NCI-H2171 treated with DMSO at 0.1 percent for 48 hours (cell line): ENCODE data around the gene SHB.

ENCODE experiments used
- DNase-seq: peaks from one replicate; lab custom pipeline; 2025; lab: John Stamatoyannopoulos, UW

SHB gene

DNA sequence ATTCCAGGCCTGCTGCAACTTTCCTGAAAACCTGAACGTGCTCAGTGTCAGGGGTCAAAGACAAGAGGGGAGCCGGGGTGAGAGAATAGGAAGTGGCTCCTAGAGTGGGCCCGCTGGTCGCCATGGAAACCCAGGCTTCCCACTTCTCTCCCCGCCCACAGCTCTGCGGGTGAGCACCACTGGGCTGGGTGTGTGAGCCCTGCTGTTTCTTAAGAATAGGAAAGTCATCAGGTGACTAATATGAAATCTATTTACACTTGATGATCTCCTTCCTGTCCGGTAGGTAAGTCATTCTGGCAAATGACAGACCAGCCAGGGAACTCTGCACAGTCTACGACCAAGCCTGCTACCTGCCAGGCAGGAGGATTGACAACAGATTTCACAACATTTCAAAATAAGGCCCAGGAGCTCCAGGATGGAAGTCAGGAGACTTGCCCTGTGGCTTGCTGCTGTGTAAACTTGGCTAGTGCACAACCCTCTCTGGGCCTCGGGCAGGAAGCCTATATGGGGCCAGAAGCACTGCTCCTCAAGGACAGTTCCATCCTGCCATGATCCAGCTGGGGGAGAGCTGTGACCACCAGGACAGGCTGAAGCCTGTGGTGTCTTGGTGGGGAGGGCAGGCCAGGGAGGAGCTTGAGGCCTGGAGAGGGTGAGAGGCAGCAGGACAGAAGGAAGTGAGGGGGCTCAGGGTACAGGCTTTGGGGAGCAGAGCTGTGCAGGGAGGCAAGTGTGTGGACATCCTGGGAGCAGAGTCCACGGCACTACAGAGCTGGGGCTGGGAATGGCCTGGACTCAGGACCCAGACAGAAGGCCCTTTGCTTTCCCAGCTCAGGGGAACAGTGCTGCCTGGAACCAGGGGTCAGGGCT is 60.6 kb downstream of the SHB start:
- no peak for DNase-seq

GRCh38 chr9:38007016-38007415 is 62.0 kb downstream of the SHB start:
- no peak for DNase-seq

DNA sequence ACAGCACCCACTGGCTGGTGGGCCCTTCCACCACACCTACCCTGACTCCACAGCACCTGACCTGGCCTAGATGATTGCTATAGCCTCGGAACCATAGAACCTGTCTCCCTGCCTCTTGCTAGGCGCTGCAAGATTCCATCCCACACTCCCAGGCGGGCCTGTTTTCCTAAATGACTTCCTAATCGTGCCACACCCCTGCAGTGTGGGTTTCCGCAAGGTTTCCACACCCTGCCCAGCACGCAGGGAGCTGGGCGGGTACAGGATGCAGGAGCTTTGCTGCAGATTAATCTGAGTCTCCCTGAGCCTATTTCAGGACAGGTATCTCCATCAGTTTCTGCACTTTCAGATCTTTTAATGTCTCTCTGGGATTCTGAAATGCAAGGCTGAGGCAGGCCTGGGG is 62.9 kb downstream of the SHB start:
- DNase-seq, result no peak

GRCh38 chr9:38004809-38005560 is 64.0 kb downstream of the SHB start:
- no peak for DNase-seq

DNA sequence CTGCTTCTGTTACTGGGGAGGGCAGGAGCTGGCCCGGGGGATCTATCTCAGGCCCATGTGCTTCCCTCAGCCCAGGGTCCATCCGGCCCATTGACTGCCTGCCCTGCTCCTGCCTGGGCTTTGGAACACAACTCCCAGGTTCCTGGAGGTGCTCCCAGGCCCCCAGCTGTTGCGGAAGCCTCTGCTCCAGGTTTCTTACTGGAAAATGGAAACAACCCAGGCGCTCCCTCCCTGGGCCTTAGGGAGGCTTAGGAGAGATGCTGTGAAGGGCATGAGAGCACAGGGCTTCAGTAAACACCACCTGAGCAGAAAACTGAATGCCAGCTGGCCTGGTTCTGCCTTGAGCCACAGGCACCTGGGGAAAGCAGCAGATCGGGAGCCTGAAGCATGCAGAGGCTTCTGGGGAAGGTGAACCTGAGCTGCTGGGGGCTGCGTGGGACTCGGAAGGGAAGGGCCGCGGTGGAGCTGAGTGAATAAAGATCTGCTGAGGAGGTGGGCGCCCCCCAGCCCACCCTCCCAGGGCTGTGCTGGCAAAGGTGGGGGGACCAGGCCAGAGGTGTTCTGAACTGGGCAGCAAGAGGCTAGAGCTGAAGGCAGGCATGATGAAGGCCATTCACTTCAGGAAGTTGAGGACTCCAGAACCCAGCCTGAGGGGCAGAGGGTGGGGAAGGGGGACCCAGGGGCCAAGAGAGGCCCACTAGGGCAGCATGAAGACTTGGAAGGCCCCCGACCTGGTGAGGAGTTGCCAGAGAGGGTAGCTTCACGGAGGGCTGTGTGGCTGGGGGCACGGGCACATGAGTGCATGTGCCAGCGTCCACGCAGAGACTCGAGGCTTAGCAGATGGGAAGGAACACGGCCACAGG is 64.8 kb downstream of the SHB start:
- peak; percentile 88 for DNase-seq

GRCh38 chr9:38003230-38003629 is 65.8 kb downstream of the SHB start:
- no peak for DNase-seq

- no peak for DNase-seq
Measured at GRCh38 chr9:38001430-38001829, 67.6 kb downstream of the SHB start.

GRCh38 chr9:38000735-38001134 is 68.3 kb downstream of the SHB start:
- no peak for DNase-seq

DNA sequence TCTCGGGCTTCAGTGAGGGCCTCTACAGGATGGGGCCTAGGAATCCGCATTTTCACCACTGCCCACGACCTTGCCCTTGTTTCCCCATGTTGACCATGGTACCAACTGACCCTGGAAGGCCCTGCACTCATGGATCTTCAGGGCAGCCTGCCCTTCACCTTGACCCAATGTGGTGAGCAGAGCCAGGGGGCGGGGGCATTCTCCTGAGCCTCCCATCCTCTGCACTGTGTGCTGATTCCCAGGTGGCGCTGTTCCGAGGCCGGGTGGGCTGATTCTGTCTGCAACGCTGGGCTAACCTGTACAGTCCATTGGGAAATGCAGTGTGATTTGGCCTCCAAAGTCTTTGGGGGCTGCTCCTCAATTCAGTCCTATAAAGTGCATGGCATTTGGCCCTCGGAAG is 68.7 kb downstream of the SHB start:
- no peak for DNase-seq

DNA sequence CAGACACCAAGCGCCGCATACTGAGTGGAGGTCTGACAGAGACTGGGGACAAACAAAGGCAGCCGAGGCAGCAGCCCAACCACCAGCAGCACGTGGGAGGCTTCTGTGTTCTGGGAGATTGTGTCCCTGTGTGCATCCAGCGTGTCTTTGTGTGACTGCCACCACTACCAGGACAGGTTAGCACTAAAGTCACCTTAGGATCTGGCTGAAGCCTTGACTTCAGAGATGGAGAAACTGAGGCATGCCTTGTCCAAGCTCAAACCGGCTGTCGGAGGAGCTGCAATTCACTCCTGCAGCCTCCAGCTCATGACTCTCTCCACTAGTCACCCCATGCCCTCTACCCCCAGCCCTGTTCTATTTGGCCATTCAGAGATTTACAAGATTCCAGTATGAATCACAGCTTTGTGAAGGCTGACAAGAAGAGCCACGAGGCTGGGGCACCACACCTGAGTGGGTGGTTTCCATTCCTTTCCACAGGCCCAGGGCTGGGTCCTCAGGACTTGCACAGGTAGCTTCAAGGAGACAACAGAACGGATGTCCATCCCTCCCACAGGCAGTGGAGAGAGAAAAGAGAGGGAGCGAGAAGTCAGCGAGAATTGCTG is 69.3 kb downstream of the SHB start:
- no peak for DNase-seq

DNA sequence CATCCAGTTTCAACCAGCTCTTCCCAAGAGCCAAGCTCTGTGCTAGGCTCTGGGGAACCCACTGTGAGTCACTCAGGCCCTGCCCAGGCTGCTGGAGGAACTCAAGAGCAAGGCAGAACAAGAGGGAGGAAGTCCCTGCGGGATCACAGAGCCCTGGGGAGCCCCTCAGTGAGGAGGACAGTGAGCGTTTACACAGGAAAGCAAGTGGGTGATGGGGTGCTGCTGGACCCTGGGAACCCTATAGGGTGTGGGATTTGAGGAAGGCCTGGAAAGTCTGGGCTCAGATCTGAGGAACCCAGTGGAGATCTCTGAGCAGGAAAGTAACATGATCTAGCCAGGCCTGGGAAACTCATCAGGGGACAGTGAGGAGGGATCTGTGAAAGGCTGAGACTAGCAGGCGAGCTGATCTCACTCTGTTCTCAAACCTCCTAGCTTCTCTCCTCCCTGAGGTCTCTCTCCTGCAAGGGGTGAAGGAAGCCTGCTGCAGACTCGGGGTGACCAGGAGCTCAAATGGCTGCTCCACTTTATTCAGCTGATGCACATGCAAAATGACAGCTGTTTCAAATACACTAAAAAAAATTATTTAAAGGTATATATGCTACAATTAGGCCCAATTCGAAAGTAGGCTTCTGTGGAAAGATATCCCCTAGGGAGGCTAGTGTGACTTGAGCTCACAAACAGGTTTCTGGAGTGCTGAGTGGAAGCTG is 70.0 kb downstream of the SHB start:
- peak; percentile 44 for DNase-seq

DNA sequence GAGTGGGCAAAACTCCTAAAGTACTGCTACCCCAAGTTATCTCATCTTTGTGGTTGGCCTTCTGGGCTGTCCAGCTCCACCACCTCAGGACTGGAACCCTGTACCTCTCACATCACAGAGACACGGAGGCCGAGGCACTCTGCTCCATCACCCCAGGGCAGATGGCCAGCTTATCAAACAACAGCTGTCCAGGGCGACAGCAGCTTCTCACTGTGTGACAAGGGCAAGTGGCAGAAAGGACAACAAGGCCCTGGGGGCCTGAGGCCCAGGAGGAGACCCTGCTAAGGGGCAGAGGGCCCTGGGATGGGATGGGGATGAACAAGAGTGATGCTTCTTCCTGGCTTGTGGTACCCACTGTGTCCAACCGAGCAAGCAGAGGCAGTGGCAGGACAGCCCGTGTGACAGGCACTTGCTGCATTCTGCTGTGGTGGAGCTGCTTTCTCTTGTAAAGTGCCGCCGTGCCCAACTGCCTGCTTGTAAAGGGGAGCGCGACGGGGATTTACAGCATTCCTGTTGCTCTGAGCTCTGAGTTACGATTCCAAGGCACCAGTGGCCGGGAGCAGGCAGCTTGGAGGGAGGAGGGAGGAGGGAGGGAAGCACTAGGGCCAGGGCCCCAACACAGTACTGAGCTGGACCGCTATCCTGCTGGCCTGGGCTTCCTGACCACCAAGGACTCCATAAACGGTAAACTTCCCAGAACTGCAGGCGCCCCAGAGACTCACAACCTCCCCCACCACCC is 71.2 kb downstream of the SHB start:
- no peak for DNase-seq

DNA sequence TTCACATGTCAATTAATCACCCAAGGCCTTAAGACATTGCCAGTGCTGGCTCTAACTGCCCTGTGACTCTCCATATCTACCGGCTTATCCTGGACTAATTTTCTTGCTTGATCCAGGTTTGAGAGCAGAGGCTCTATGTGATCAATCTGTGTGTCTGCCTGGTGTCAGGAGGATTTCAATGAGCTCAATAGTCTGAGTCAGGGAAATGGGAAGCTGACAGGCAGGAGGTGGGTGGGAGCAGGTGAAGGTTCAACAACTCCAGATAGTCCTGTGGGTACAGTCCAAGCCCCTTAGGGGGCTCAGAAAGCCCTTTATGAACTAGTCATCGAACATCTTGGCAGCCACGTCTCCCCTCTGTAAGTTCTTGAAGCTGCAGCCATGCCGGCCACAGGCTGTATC is 72.2 kb downstream of the SHB start:
- DNase-seq, result no peak

GRCh38 chr9:37995961-37996818 is 72.8 kb downstream of the SHB start:
- DNase-seq, result no peak

DNA sequence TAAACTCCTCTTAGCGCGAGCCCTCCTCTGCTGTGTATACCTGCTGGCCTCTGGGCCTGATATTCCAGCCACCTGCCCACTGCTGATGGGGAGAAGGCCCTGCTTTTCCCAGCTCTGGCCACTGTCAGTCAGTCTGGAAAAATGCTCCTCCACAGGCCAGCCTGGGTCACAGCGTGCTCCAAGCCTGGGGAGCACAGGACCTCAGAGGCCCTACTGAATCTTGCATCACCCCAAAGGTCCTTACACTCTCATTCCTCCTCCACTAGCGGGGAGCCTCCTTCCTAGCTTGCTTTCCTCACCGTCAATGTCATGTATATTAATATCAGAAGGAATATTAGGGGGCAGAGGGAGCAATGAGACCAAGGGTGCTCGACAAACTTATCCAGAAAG is 73.7 kb downstream of the SHB start:
- DNase-seq, result peak; percentile 18

DNA sequence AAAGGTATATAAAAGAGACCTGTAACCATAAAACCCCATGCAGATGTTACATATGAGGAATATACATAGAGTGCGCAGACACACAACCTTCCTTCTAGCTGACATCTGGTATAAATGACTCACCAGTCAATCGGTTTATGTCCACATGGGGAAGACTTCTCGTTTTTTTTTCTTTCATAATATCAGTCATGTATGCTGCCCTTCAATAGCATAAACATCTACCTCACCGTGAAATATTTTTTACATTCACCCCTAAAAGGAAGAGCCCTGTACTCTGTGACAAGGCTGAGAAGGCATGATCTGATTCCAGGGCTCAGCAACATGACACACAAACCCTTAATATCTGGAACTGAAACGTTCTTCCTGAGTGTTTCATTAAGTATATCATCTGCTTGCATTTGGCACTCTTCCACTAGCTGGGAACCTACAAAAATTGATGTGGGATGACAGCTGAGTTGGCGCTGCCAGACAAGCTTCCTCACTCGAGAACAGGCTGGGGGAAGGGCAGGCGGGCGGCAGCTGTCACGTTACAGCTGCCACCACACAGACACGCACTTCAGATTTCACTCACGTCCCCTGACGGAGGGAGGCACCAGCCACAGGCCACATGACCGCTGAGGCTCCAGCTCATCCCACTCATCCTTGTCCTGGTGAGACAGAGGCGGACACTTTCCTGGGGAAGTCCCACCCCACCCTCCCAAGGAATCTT is 74.2 kb downstream of the SHB start:
- DNase-seq, result peak; percentile 93

GRCh38 chr9:37992924-37993349 is 76.1 kb downstream of the SHB start:
- DNase-seq, result no peak

- DNase-seq, result no peak
Measured at GRCh38 chr9:37990404-37991015, 78.5 kb downstream of the SHB start.

DNA sequence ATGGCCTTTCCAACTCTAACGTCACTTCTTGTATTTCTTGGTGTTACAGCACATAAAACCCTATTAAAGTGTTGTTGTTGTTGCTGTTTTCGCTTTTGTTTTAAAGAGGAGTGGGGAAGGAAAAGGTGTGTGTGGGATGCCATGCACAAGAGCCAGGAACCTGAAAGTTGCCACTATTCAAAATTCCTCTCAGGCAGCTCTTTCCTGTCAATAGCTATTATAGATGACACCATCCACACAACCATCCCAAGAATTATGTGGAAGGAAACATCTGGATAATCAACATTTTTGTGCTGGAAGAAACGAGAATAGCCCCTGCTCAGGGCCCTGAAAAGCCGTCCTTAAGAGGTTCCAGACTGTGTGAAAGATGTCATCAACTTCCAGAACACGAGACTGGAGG is 79.3 kb downstream of the SHB start:
- DNase-seq, result no peak
